HEK293 (cell line): ENCODE results near the gene KIF26B.

Source experiments
- CTCF ChIA-PET: fragments of 350-600 bp; formaldehyde crosslinking; extraction: SDS; loops from one replicate; lab custom pipeline; 2021; ENCODE audit warnings: antibody characterized with exemption; lab: Yijun Ruan, JAX
- POLR2A ChIA-PET: fragments of 300-600 bp; formaldehyde crosslinking; extraction: SDS; loops from one replicate; lab custom pipeline; 2020; ENCODE audit warnings: antibody characterized with exemption, inconsistent platforms; lab: Yijun Ruan, JAX
- H3K27ac ChIP-seq: fragments of 200-500 bp; sonication (Bioruptor generic); 2 replicates; pipeline ENCODE4 v1.5.1; 2014; ENCODE audit warnings: low read depth, low read length, control low read depth, inconsistent platforms; ENCODE audit errors: extremely low read depth
- H3K36me3 ChIP-seq, 2 experiments: fragments of 200-500 bp in 1 of 2; sonication (Bioruptor generic) in 1 of 2; 1 replicate in 1 of 2; 2 replicates in 1 of 2; pipeline ENCODE4 v1.5.1; 2014 to 2017; ENCODE audit warnings: inconsistent platforms in 2 of 2, low read length in 2 of 2; ENCODE audit not compliant: control insufficient read depth in 2 of 2, insufficient read depth in 1 of 2
- H3K4me1 ChIP-seq: fragments of 200-500 bp; sonication (Bioruptor generic); 2 replicates; pipeline ENCODE4 v1.5.1; 2014; ENCODE audit warnings: mild to moderate bottlenecking, low read length, inconsistent platforms; ENCODE audit not compliant: control insufficient read depth, insufficient read depth
- H3K4me3 ChIP-seq: 2 replicates; pipeline ENCODE4 v1.5.1; 2011; ENCODE audit warnings: low read depth, mild to moderate bottlenecking, control low read depth, low read length, moderate library complexity
- H3K9me3 ChIP-seq: fragments of 200-500 bp; sonication (Bioruptor generic); 2 replicates; pipeline ENCODE4 v1.5.1; 2014; ENCODE audit warnings: low read depth, low read length, inconsistent platforms; ENCODE audit not compliant: control insufficient read depth, insufficient read depth
- EGR2 ChIP-seq: fragments of 450-650 bp; formaldehyde crosslinking; IDR thresholded peaks from 2 replicates; pipeline ENCODE4 v1.5.1; 2016; ENCODE audit warnings: low read depth, missing biosample characterization, missing genetic modification characterization
- INSM2 ChIP-seq: fragments of 450-650 bp; formaldehyde crosslinking; IDR thresholded peaks from 2 replicates; pipeline ENCODE4 v1.5.1; 2016; ENCODE audit warnings: missing biosample characterization, missing genetic modification characterization
- PATZ1 ChIP-seq: fragments of 450-650 bp; formaldehyde crosslinking; IDR thresholded peaks from 2 replicates; pipeline ENCODE4 v1.5.1; 2016; ENCODE audit warnings: missing biosample characterization, missing genetic modification characterization
- PRDM4 ChIP-seq: fragments of 450-650 bp; formaldehyde crosslinking; IDR thresholded peaks from 2 replicates; pipeline ENCODE4 v1.5.1; 2017; ENCODE audit warnings: missing biosample characterization, missing genetic modification characterization
- SETDB1 ChIP-seq: IDR thresholded peaks from one replicate; pipeline ENCODE4 v1.6.1; 2017; ENCODE audit warnings: mild to moderate bottlenecking, low read length, moderate library complexity, mixed read lengths; ENCODE audit not compliant: insufficient read length
- TRIM28 ChIP-seq: IDR thresholded peaks from 2 replicates; pipeline ENCODE4 v1.6.1; 2011; ENCODE audit warnings: low read length, control low read depth, borderline replicate concordance
- ZIC2 ChIP-seq: fragments of 450-650 bp; formaldehyde crosslinking; IDR thresholded peaks from 2 replicates; pipeline ENCODE4 v1.5.1; 2016; ENCODE audit warnings: missing biosample characterization, missing genetic modification characterization
- ZNF18 ChIP-seq: fragments of 450-650 bp; formaldehyde crosslinking; IDR thresholded peaks from 2 replicates; pipeline ENCODE4 v1.5.1; 2016; ENCODE audit warnings: missing biosample characterization, missing genetic modification characterization
- ZNF221 ChIP-seq: fragments of 450-650 bp; formaldehyde crosslinking; IDR thresholded peaks from 2 replicates; pipeline ENCODE4 v1.5.1; 2017; ENCODE audit warnings: missing biosample characterization, missing genetic modification characterization, borderline replicate concordance
- ZNF473 ChIP-seq: fragments of 450-650 bp; formaldehyde crosslinking; IDR thresholded peaks from 2 replicates; pipeline ENCODE4 v1.5.1; 2017; ENCODE audit warnings: missing biosample characterization, missing genetic modification characterization
- ZNF513 ChIP-seq: fragments of 450-650 bp; IDR thresholded peaks from 2 replicates; pipeline ENCODE4 v1.5.1; 2018; ENCODE audit warnings: missing biosample characterization, missing genetic modification characterization
- ZNF610 ChIP-seq: fragments of 450-650 bp; formaldehyde crosslinking; IDR thresholded peaks from 2 replicates; pipeline ENCODE4 v1.5.1; 2016; ENCODE audit warnings: missing biosample characterization, missing genetic modification characterization, borderline replicate concordance
- ZNF621 ChIP-seq: fragments of 450-650 bp; formaldehyde crosslinking; IDR thresholded peaks from 2 replicates; pipeline ENCODE4 v1.5.1; 2017; ENCODE audit warnings: missing biosample characterization, missing genetic modification characterization
- ZNF677 ChIP-seq: fragments of 450-650 bp; IDR thresholded peaks from 2 replicates; pipeline ENCODE4 v1.5.0; 2018; ENCODE audit warnings: missing biosample characterization, mild to moderate bottlenecking, missing genetic modification characterization, moderate library complexity
- ZNF692 ChIP-seq: fragments of 450-650 bp; formaldehyde crosslinking; IDR thresholded peaks from 2 replicates; pipeline ENCODE4 v1.5.1; 2016; ENCODE audit warnings: missing biosample characterization, missing genetic modification characterization
- ZNF704 ChIP-seq: fragments of 450-650 bp; formaldehyde crosslinking; IDR thresholded peaks from 2 replicates; pipeline ENCODE4 v1.5.1; 2016; ENCODE audit warnings: missing biosample characterization, missing genetic modification characterization
- ZNF792 ChIP-seq: fragments of 450-650 bp; formaldehyde crosslinking; IDR thresholded peaks from 2 replicates; pipeline ENCODE4 v1.5.1; 2016; ENCODE audit warnings: missing biosample characterization, missing genetic modification characterization

KIF26B gene

GRCh38 chr1:245245021-245245667 is 90.4 kb downstream of the KIF26B start:
- no peak overlapping the region for H3K4me3 ChIP-seq
- TF ChIP-seq EGR2 (tag by site-specific recombination): no peak
- no peak for TF ChIP-seq SETDB1
- no peak for TF ChIP-seq ZNF677
- no peak for TF ChIP-seq ZNF792 (tag by site-specific recombination)
- TF ChIP-seq ZNF18: no peak
- TF ChIP-seq INSM2 (tag by site-specific recombination): no peak
- no peak for TF ChIP-seq ZNF221 (tag by site-specific recombination)
- no peak for TF ChIP-seq ZNF513 (tag by site-specific recombination)
- TF ChIP-seq ZNF473 (tag by site-specific recombination): no peak
- TF ChIP-seq ZNF610: no peak
- no peak for TF ChIP-seq ZIC2 (tag by site-specific recombination)
- CTCF ChIA-PET: no interaction called here
- H3K36me3 ChIP-seq: no peaks in the 10 kb centered on the region
- POLR2A ChIA-PET: no interaction called here
- no peaks in the 10 kb centered on the region for H3K4me1 ChIP-seq
- H3K27ac ChIP-seq: no peak overlapping the region
- no peaks in the 10 kb centered on the region for H3K9me3 ChIP-seq

GRCh38 chr1:245246433-245246832 is 91.6 kb downstream of the KIF26B start:
- H3K36me3 ChIP-seq: no peaks in the 10 kb centered on the region
- POLR2A ChIA-PET: no interaction called here
- H3K4me1 ChIP-seq: no peaks in the 10 kb centered on the region
- no peaks in the 10 kb centered on the region for H3K9me3 ChIP-seq
- H3K27ac ChIP-seq: no peak overlapping the region
- TF ChIP-seq EGR2 (tag by site-specific recombination) (peak; percentile 11; the same call in 1 of the 2 replicates), PATZ1 (tag by site-specific recombination) (no peak)
- no peak overlapping the region for H3K4me3 ChIP-seq
- CTCF ChIA-PET: no interaction called here

GRCh38 chr1:245247356-245247755 is 92.6 kb downstream of the KIF26B start:
- Histone ChIP-seq H3K27ac (no peak overlapping the region), H3K36me3 (no peaks in the 10 kb centered on the region), H3K9me3 (no peaks in the 10 kb centered on the region), H3K4me3 (no peak overlapping the region), H3K4me1 (no peaks in the 10 kb centered on the region)
- CTCF ChIA-PET: no interaction called here
- POLR2A ChIA-PET: no interaction called here
- TF ChIP-seq PRDM4 (tag by site-specific recombination) (no peak), ZNF621 (no peak), ZNF692 (no peak), TRIM28 (no peak), ZNF704 (tag by site-specific recombination) (no peak)
